Parathyroid adenoma (tissue), 2 donors: ENCODE results near the gene SALL2.

Experiments
- H2AFZ ChIP-seq: fragments of 300-600 bp; sonication (generic); one replicate; pipeline ENCODE4 v1.7.0; 2017; ENCODE audit warnings: antibody characterized with exemption, mild to moderate bottlenecking
- H3K27ac ChIP-seq: fragments of 300-600 bp; sonication (generic); one replicate; pipeline ENCODE4 v1.7.0; 2017
- H3K27me3 ChIP-seq: fragments of 300-600 bp; sonication (generic); one replicate; pipeline ENCODE4 v1.7.0; 2017; ENCODE audit warnings: low read length; ENCODE audit not compliant: control insufficient read depth, insufficient read depth
- H3K36me3 ChIP-seq: fragments of 300-600 bp; sonication (generic); one replicate; pipeline ENCODE4 v1.7.0; 2017; ENCODE audit warnings: low read length; ENCODE audit not compliant: control insufficient read depth, insufficient read depth
- H3K4me1 ChIP-seq: fragments of 300-600 bp; sonication (generic); one replicate; pipeline ENCODE4 v1.7.0; 2017; ENCODE audit warnings: control low read depth
- H3K4me2 ChIP-seq: fragments of 300-600 bp; sonication (generic); one replicate; pipeline ENCODE4 v1.7.0; 2017; ENCODE audit warnings: low read length
- H3K4me3 ChIP-seq: fragments of 300-600 bp; sonication (generic); one replicate; pipeline ENCODE4 v1.7.0; 2017; ENCODE audit warnings: low read depth, low read length
- H3K79me2 ChIP-seq: fragments of 300-600 bp; sonication (generic); one replicate; pipeline ENCODE4 v1.7.0; 2017; ENCODE audit warnings: control low read depth
- H3K9ac ChIP-seq: fragments of 300-600 bp; sonication (generic); one replicate; pipeline ENCODE4 v1.7.0; 2017; ENCODE audit warnings: mild to moderate bottlenecking
- H3K9me3 ChIP-seq: fragments of 300-600 bp; sonication (generic); one replicate; pipeline ENCODE4 v1.7.0; 2017; ENCODE audit warnings: low read length; ENCODE audit not compliant: control insufficient read depth
- TF ChIP-seq, protein P1 (sequence below): fragments of 300-600 bp; sonication (generic); IDR thresholded peaks from one replicate; pipeline ENCODE4 v1.7.0; 2017; ENCODE audit warnings: antibody characterized with exemption, mild to moderate bottlenecking
- donor health status: primary hyperparathyroidism.

Gene SALL2

DNA sequence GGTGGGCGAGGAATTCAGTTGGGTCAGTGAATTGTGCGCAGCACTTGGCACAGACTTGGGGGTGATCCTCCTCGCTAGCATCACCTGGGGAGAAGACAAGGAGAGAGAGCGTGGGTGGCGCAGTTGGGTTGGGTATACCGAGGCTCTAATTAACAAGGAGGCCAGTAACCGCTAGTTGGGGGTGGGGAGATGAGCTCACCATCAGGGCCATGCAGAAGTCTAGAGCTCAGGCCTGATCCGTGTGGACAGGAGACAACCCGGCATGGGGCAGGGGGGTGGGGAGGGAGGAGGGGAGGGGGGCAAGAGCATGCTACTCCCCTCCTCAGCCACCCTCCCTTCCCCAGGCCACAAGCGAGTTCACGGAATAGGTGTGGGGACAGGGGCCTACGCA lies 580 bp downstream of the SALL2 start:
- Histone ChIP-seq H3K9me3 (no peaks in the 10 kb centered on the region), H3K36me3 (no peaks in the 10 kb centered on the region), H3K4me2 (peak overlapping the region; percentile 81), H3K79me2 (no peaks in the 10 kb centered on the region), H3K27me3 (no peaks in the 10 kb centered on the region), H3K27ac (peak overlapping the region; percentile 59), H3K9ac (no peak overlapping the region), H3K4me3 (peak overlapping the region; percentile 75), H2AFZ (peak overlapping the region; percentile 99), H3K4me1 (peaks cover 5% of the 10 kb centered on the region)
- TF ChIP-seq, protein P1, sequence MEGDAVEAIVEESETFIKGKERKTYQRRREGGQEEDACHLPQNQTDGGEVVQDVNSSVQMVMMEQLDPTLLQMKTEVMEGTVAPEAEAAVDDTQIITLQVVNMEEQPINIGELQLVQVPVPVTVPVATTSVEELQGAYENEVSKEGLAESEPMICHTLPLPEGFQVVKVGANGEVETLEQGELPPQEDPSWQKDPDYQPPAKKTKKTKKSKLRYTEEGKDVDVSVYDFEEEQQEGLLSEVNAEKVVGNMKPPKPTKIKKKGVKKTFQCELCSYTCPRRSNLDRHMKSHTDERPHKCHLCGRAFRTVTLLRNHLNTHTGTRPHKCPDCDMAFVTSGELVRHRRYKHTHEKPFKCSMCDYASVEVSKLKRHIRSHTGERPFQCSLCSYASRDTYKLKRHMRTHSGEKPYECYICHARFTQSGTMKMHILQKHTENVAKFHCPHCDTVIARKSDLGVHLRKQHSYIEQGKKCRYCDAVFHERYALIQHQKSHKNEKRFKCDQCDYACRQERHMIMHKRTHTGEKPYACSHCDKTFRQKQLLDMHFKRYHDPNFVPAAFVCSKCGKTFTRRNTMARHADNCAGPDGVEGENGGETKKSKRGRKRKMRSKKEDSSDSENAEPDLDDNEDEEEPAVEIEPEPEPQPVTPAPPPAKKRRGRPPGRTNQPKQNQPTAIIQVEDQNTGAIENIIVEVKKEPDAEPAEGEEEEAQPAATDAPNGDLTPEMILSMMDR = no peak

DNA sequence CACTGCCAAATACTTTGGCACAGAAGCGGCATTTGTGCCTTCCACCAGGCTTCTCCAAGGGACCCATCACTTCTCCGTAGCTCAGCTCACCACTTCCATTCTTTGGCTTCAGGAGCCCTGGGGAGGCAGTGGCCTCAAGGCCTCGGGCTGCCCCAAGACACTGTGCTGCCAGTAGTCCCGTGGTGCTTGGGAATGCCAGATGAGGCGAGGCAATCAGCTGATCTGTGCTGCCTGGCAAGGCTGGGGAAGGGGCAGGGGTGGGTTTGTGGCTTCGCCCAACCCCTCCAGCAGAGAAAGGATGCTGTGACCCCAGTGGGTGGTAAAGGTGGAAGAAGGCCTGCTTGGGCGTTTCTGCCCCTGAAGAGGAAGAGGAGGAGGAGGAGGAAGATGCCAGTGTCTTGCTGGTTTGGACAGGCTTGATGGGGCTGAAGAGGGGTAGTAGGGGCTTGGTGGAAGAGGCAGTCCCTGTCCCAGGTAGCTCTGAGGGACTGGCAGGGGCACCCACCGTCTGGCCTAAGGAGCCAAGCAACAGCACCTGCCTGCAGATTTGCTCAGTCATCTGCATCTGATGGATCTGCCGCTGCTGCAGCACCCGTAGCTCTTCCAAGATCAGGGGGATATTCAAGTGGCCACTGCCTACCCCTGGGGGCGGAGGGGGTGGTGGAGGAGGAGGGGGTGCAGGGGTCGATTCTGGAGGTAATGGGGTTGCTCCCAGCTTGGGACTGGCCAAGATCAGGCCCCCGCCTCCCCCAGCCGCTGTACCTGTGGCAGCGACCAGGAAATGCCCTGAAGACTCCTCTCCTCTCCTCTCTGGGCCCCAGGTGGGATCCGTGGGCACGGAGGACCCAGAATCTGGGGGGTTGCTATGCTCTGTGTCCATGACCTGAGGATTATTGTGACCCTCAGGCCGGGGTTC lies 1.3 kb downstream of the SALL2 start:
- Histone ChIP-seq H3K4me1 (peaks cover 5% of the 10 kb centered on the region), H3K27ac (no peak overlapping the region), H3K9ac (no peak overlapping the region), H3K36me3 (no peaks in the 10 kb centered on the region), H3K4me2 (peak overlapping the region; percentile 81), H3K79me2 (no peaks in the 10 kb centered on the region), H3K9me3 (no peaks in the 10 kb centered on the region), H3K27me3 (no peaks in the 10 kb centered on the region), H3K4me3 (peak overlapping the region; percentile 75), H2AFZ (no peak overlapping the region)
- TF ChIP-seq, protein P1 = no peak

DNA sequence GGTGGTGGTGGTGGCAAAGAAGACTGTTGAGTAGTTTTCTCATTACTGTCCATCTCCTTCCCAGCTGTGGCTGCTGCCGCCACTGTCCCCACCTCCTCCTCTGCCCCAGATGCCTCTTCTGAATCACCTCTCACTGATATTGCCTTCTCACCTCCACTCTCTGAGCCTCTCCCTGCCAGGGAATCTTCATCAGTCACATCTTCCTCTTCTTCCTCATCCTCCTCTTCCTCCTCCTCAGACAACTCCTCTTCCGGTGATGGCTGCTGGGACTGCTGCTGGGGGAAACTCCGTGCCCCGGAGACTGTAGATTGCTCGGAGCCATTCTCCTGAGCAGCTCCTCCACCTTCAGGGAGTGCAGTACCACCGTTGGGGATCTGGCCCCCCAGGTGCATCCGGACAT lies 2.9 kb downstream of the SALL2 start:
- H3K4me1 ChIP-seq = peaks cover 5% of the 10 kb centered on the region
- TF ChIP-seq, protein P1 = no peak
- no peaks in the 10 kb centered on the region for H3K79me2 ChIP-seq
- H3K4me3 ChIP-seq = no peak overlapping the region
- no peak overlapping the region for H2AFZ ChIP-seq
- no peak overlapping the region for H3K9ac ChIP-seq
- H3K36me3 ChIP-seq = no peaks in the 10 kb centered on the region
- H3K9me3 ChIP-seq = no peaks in the 10 kb centered on the region
- no peak overlapping the region for H3K4me2 ChIP-seq
- no peaks in the 10 kb centered on the region for H3K27me3 ChIP-seq
- no peak overlapping the region for H3K27ac ChIP-seq

DNA sequence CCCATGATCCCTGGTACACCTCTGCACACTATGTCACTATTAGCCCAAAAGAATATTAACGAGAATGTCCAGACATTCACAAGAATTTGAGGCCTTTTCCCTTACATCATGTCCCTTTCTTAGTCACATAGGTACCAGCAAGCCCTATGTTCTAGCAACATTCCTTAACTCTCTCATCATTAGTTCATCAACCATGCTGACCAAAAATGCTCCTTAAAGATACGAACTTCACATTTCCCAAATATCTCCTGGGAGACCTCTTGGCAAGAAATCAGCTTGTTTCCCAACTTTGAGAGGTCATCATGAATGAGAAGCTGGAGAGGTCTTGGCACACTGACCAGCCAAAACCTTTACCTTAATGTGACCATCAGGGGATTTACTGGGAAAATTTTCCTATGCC lies 4.6 kb downstream of the SALL2 start:
- Histone ChIP-seq H3K4me2 (no peak overlapping the region), H3K4me1 (no peaks in the 10 kb centered on the region), H3K27me3 (no peaks in the 10 kb centered on the region), H3K9me3 (no peaks in the 10 kb centered on the region), H3K27ac (no peak overlapping the region), H3K36me3 (no peaks in the 10 kb centered on the region), H2AFZ (no peak overlapping the region), H3K4me3 (no peak overlapping the region), H3K79me2 (no peaks in the 10 kb centered on the region), H3K9ac (no peak overlapping the region)
- TF ChIP-seq, protein P1 = no peak

DNA sequence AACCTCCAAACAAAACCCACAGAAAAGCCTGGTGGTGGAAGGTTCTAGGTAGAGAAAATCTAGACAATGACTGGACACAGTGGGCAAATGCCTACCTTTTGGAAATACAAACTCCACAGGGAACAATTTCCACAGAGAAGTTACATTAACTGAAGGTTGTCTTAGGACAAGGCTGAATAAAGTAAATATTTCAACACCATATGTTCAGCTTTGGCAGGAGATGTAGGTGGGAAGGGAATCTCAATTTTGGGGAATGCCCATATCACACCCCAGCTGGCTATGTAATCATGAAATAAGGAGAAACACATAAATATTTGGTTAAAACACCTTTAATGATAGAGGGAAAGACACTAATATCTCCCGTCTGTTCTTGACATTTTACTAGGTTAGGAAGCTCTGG lies 5.4 kb downstream of the SALL2 start:
- Histone ChIP-seq H3K4me3 (no peak overlapping the region), H3K27me3 (no peaks in the 10 kb centered on the region), H2AFZ (no peak overlapping the region), H3K9ac (no peak overlapping the region), H3K4me2 (no peak overlapping the region), H3K9me3 (no peaks in the 10 kb centered on the region), H3K36me3 (no peaks in the 10 kb centered on the region), H3K4me1 (no peaks in the 10 kb centered on the region), H3K79me2 (no peaks in the 10 kb centered on the region), H3K27ac (no peak overlapping the region)
- TF ChIP-seq, protein P1 = no peak
